Ascending aorta (tissue), 2 donors: ENCODE results near the gene DNAJC4. TPM values are rescaled to one million over a fixed set of nuclear protein-coding genes. Genes with fewer than 3 reads are reported as not detected.
"Not testable (repeated sequence)": the region's sequence is repeated elsewhere in the genome, so short reads cannot be mapped to it uniquely, and the experiment has no call there.

ENCODE experiments used
- DNase-seq, 2 donors: peaks; one replicate each; pipeline ENCODE4 v3.0.0-alpha.2; 2019; ENCODE audit warnings: low spot score in 2 of 2
- H3K27ac ChIP-seq, 2 donors: fragments of 200-600 bp; sonication (generic); one replicate each; pipeline ENCODE4 v1.5.1; 2016 to 2017; ENCODE audit warnings: mild to moderate bottlenecking in 1 of 2
- H3K27me3 ChIP-seq: fragments of 200-600 bp; sonication (generic); one replicate; pipeline ENCODE4 v1.5.1; 2017
- H3K36me3 ChIP-seq, 2 donors: fragments of 200-600 bp; sonication (generic); one replicate each; pipeline ENCODE4 v1.5.1; 2016
- H3K4me1 ChIP-seq, 2 donors: fragments of 200-600 bp; sonication (generic); one replicate each; pipeline ENCODE4 v1.5.1; 2016 to 2017; ENCODE audit warnings: mild to moderate bottlenecking in 1 of 2
- H3K4me3 ChIP-seq, 2 donors: fragments of 200-600 bp; sonication (generic); one replicate each; pipeline ENCODE4 v1.5.1; 2016 to 2017; ENCODE audit warnings: mild to moderate bottlenecking in 1 of 2
- H3K9me3 ChIP-seq, 2 donors: fragments of 200-600 bp; sonication (generic); one replicate each; pipeline ENCODE4 v1.5.1; 2016
- intact Hi-C: fragments of 100-400 bp; cut with DNase I; formaldehyde crosslinking; loops from one replicate; pipeline ENCODE4 v1.15.1; 2023
- total RNA-seq: library from RNA; depleted of rRNA; stranded (reverse); fragments of >200 nt; gene quantifications from one replicate; pipeline ENCODE4 v1.1.0, GENCODE V29; 2016
- TF ChIP-seq, protein P1 (sequence below), 3 experiments: fragments of 200-600 bp in 2 of 3; fragments of 450-650 bp in 1 of 3; sonication (generic) in 2 of 3; IDR thresholded peaks; one replicate each; pipeline ENCODE4 v1.5.1; 2016 to 2019; ENCODE audit warnings: antibody characterized with exemption in 3 of 3, mild to moderate bottlenecking in 1 of 3, moderate library complexity in 1 of 3

Gene DNAJC4
- total RNA-seq, 1 donor from 2014 or later, result 43.1 TPM

DNA sequence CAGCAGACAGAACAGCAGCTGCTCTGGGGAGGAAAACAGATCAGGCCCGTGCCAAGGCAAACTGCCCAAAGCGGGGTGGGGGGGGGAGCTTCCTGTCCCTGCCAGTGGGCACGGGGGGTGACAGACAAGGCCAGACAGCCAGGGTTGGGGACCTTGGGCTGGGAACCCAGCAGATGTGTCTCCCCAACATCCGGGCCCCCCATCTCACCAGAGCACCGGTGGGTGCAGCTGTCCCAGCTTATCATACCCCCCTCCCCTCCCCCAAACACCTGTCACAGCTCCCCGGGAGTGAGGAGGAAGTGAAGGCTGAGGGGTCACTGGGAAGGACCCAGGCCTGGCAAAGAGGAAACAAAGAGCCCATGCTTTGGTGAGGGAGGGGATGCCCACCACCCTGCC lies 15.1 kb downstream of the DNAJC4 start:
- intact Hi-C loops, result no loop called here

DNA sequence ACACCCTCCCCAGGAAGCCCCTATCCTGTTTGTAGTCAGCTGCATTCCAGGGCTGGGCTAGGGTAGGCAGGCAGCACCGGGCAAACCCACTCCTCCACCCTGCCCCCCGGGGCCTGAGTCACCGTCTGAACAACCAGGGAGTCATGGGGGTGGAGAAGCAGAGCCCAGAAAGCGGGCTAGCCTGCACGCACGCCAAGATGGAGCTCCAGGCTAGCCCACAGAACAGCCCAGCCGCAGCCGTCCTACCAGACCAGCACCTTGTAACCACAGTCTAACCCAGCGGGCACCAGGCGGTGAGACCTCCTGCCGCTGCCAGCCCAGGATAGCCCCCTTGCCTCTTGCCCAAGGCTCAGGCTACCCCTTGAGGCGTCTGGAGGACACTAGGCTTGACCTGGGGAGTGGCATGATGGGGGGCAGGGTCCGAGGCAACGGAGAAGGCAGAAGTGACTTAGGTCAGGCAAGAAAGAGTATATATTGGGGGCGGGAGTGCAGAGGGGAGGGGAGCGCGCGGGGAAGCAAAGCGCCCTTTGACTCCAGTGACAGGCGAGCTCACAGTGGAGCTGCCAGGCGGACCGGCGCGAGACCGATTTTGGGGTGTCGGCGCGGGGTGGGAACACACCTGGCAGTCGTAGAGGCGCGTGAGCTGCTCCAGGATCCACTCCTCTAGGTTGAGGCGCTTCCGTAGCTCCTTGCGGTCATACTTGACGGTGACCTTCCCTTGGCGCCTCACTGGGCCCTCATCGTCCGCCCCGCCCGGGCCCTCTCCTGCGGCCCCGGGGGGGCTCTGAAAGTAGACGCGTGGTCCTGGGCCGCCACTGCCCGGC lies 15.7 kb downstream of the DNAJC4 start:
- peaks cover 15 to 30% of the 10 kb centered on the region in 2 donors for H3K4me1 ChIP-seq
- peak overlapping the region; percentile 68 to 79 for H3K4me3 ChIP-seq
- no peaks in the 10 kb centered on the region for H3K9me3 ChIP-seq
- DNase-seq, result peak; percentile 87 to 95
- peak overlapping the region; percentile 80 to 94 for H3K27ac ChIP-seq
- intact Hi-C loops, result no loop called here
- peaks cover 11 to 13% of the 10 kb centered on the region in 2 donors for H3K36me3 ChIP-seq
- TF ChIP-seq, protein P1, sequence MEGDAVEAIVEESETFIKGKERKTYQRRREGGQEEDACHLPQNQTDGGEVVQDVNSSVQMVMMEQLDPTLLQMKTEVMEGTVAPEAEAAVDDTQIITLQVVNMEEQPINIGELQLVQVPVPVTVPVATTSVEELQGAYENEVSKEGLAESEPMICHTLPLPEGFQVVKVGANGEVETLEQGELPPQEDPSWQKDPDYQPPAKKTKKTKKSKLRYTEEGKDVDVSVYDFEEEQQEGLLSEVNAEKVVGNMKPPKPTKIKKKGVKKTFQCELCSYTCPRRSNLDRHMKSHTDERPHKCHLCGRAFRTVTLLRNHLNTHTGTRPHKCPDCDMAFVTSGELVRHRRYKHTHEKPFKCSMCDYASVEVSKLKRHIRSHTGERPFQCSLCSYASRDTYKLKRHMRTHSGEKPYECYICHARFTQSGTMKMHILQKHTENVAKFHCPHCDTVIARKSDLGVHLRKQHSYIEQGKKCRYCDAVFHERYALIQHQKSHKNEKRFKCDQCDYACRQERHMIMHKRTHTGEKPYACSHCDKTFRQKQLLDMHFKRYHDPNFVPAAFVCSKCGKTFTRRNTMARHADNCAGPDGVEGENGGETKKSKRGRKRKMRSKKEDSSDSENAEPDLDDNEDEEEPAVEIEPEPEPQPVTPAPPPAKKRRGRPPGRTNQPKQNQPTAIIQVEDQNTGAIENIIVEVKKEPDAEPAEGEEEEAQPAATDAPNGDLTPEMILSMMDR (IDR thresholded peaks at IDR 0.05), result no peak
- no peaks in the 10 kb centered on the region for H3K27me3 ChIP-seq

More for the DNA sequence above, 15.1 kb downstream of the DNAJC4 start:
- H3K36me3 ChIP-seq, result peaks cover 11 to 13% of the 10 kb centered on the region in 2 donors
- TF ChIP-seq, protein P1 (IDR thresholded peaks at IDR 0.05), result no peak
- H3K9me3 ChIP-seq, result no peaks in the 10 kb centered on the region
- peaks cover 15 to 26% of the 10 kb centered on the region in 2 donors for H3K4me1 ChIP-seq
- DNase-seq, result peak in 1 of 2 donors; percentile 85
- H3K27me3 ChIP-seq, result no peaks in the 10 kb centered on the region
- peak overlapping the region; percentile 80 to 94 for H3K27ac ChIP-seq
- peak overlapping the region; percentile 68 to 79 for H3K4me3 ChIP-seq

DNA sequence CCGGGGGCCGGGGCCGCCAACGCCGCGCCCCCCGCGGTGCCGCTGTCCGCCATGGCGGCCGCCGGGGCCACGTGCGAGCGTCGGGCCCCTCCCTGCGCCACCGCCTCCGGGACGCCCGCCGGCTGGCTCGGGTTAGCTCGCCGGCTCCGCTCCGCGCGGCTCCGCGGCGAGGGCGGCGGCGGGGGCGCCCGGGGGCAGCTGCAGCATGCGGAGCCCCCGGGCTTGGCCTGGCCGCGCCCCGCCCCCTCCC lies 16.2 kb downstream of the DNAJC4 start:
- Histone ChIP-seq H3K27ac (peak overlapping the region; percentile 80 to 94), H3K36me3 (peaks cover 11 to 13% of the 10 kb centered on the region in 2 donors), H3K4me3 (peak overlapping the region; percentile 68 to 79), H3K4me1 (peaks cover 15 to 30% of the 10 kb centered on the region in 2 donors)
- intact Hi-C loops, H3K27me3 ChIP-seq, H3K9me3 ChIP-seq, DNase-seq: not testable (repeated sequence)
- TF ChIP-seq, protein P1 (IDR thresholded peaks at IDR 0.05), result peak in 1 of 3 experiments; percentile 3

DNA sequence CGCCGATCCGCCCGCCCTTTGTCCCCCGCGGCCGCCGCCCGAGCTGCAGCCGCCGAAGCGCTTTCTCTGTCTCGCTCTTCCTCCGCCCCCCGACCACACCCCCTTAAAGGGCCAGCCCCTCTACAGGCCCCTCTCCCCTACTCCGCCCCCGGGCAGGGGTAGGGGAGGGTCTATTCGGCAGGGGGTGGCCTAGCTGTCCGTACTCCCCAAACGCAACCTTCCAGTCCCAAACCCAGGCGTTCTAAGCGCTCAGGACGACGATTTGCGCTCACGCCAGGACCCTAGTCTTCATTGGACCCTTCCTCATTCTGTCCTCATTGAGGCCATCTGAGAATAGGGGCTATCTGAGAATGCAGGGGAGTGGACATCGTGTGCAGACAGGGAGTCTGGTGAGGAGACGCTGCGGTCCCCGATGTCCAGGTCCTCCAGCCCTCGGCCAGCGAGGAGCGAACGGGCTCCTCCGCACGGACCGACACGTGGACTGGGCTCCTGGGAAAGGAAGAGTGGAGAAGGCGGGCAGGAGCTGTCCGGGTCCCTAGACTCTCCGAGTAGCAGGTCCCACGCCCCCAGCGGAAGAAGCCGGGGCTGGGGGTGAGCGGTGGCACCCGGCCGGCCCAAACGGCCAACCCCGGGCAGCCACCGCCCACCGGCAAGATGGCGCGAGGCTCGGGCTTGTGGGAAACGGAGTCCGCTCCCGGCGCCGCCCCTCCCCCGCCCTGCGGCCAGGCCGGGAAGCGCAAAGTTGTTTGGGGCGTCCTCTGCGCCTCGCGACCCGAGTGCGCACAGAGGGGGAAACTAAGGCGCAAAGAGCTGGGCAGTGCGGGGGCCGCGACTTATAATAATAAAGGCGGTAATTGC lies 16.8 kb downstream of the DNAJC4 start, which contains the start of gene PPP1R14B:
TSS of gene PPP1R14B (minus strand) at position 73 of the 858 bp plus-strand sequence. CDS start 270 bp downstream, outside the sequence.
- Histone ChIP-seq H3K9me3 (no peaks in the 10 kb centered on the region), H3K4me3 (peak within 1 kb of the TSS; percentile 68 to 79), H3K4me1 (peaks cover 15 to 29% of the 10 kb centered on the region in 2 donors), H3K36me3 (peaks cover 11 to 13% of the 10 kb centered on the region in 2 donors), H3K27ac (peak within 1 kb of the TSS; percentile 80 to 94), H3K27me3 (no peaks in the 10 kb centered on the region)
- TF ChIP-seq, protein P1 (IDR thresholded peaks at IDR 0.05), result peak in 2 of 3 experiments; percentile 14 to 26
- DNase-seq, result peak in 1 of 2 donors; percentile 94
- intact Hi-C loops, result no loop called here

DNA sequence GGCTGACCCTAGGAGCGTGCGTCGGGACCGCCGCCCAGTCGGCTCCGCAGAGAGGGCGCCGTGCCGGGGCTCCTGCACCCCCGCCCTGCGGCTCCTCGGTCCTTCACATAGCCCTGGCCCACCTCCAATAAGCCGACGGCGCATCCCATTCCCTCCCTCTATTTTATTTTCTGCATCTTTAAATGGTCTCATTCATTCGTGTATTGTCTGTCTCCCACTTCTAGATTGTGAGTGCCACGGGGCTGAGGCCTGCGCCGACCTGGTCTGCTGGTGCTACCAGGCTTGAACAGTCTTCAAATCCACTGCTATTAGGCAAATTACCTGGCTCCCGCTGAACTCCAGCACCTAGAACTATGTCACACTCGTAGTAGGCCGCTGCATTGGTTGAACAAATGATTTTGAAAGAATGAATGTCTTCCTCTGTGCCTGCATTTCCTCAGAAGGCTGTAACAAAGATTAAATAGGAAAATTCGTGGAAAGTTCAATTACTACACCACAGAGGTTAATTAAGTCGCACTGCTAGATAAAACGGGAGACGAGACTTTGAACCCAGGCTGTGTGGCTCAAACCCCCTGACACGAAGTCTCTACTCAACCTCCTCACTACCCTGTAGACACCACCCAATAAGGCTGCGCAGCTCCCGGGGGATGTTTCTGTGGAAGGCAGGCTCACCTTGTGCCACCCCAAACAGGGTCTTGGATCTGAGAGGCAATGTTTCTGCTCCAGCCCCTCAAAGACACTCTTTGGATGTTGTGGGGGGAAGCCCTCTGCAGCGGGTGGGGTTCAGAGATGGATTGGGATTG lies 17.6 kb downstream of the DNAJC4 start:
- Histone ChIP-seq H3K9me3 (no peaks in the 10 kb centered on the region), H3K4me3 (peak overlapping the region; percentile 68 to 79), H3K4me1 (peaks cover 20 to 28% of the 10 kb centered on the region in 2 donors), H3K36me3 (peaks cover 11 to 13% of the 10 kb centered on the region in 2 donors), H3K27me3 (no peaks in the 10 kb centered on the region), H3K27ac (peak overlapping the region; percentile 75 to 83)
- TF ChIP-seq, protein P1 (IDR thresholded peaks at IDR 0.05), result no peak
- intact Hi-C loops, result no loop called here
- DNase-seq, result no peak
